DND-41 (cell line): ENCODE data around the gene FKRP.

ENCODE experiments used
- ATAC-seq: fragments of 200-7000 bp; cut with Tn5 transposase; 3 replicates; pipeline ENCODE4 v1.9.1; 2021; ENCODE audit warnings: low read depth; ENCODE audit not compliant: insufficient read depth
- DNase-seq: peaks from one replicate; pipeline ENCODE4 v3.0.0-alpha.2; 2020
- H2AFZ ChIP-seq: 2 replicates; pipeline ENCODE4 v1.6.0; 2012; ENCODE audit warnings: low read depth, low read length
- H3K27ac ChIP-seq: 2 replicates; pipeline ENCODE4 v1.5.1; 2012; ENCODE audit warnings: low read length, inconsistent platforms
- H3K27me3 ChIP-seq: fragments of 200-600 bp; sonication (generic); 2 replicates; pipeline ENCODE4 v1.6.0; 2012; ENCODE audit warnings: low read length, mild to moderate bottlenecking, inconsistent platforms; ENCODE audit not compliant: insufficient read depth, poor library complexity
- H3K36me3 ChIP-seq: 2 replicates; pipeline ENCODE4 v1.5.1; 2012; ENCODE audit warnings: low read length, inconsistent platforms; ENCODE audit not compliant: insufficient read depth
- H3K4me1 ChIP-seq: 2 replicates; pipeline ENCODE4 v1.5.1; 2012; ENCODE audit warnings: mild to moderate bottlenecking, low read length; ENCODE audit not compliant: insufficient read depth
- H3K4me2 ChIP-seq: 2 replicates; pipeline ENCODE4 v1.6.0; 2012; ENCODE audit warnings: mild to moderate bottlenecking, moderate library complexity, low read length, inconsistent platforms; ENCODE audit not compliant: insufficient read depth
- H3K4me3 ChIP-seq, 2 experiments: fragments of 200-600 bp in 1 of 2; shearing (Covaris generic) in 1 of 2; 2 replicates each; pipeline ENCODE4 v1.5.1; 2012 to 2016; ENCODE audit warnings: inconsistent platforms in 2 of 2, low read length in 2 of 2, mild to moderate bottlenecking in 2 of 2, low read depth in 1 of 2, moderate library complexity in 1 of 2
- H3K79me2 ChIP-seq: 2 replicates; pipeline ENCODE4 v1.6.0; 2012; ENCODE audit warnings: low read length, inconsistent platforms; ENCODE audit not compliant: insufficient read depth
- H3K9ac ChIP-seq: 2 replicates; pipeline ENCODE4 v1.6.0; 2012; ENCODE audit warnings: low read depth, mild to moderate bottlenecking, inconsistent platforms, low read length, moderate library complexity
- H3K9me3 ChIP-seq: 2 replicates; pipeline ENCODE4 v1.5.1; 2012; ENCODE audit warnings: low read length, moderate library complexity, mild to moderate bottlenecking, inconsistent platforms; ENCODE audit not compliant: insufficient read depth, severe bottlenecking
- H4K20me1 ChIP-seq: 2 replicates; pipeline ENCODE4 v1.6.0; 2012; ENCODE audit warnings: low read length; ENCODE audit not compliant: insufficient read depth
- EZH2 ChIP-seq: IDR thresholded peaks from 3 replicates; pipeline ENCODE4 v1.6.1; 2012; ENCODE audit warnings: borderline replicate concordance, low read depth, mild to moderate bottlenecking, moderate library complexity, low read length, inconsistent platforms; ENCODE audit not compliant: severe bottlenecking
- TF ChIP-seq, protein P1 (sequence below): IDR thresholded peaks from 2 replicates; pipeline ENCODE4 v1.5.1; 2012; ENCODE audit warnings: borderline replicate concordance, low read length, moderate library complexity, mild to moderate bottlenecking; ENCODE audit not compliant: poor library complexity, severe bottlenecking; ENCODE audit errors: extremely low read depth

Gene FKRP

GRCh38 chr19:46723023-46723461, 22.8 kb upstream of the FKRP start:
- H3K79me2 ChIP-seq: peaks cover 13% of the 10 kb centered on the region
- ATAC-seq: no peak
- no peaks in the 10 kb centered on the region for H3K27me3 ChIP-seq
- TF ChIP-seq, protein P1, sequence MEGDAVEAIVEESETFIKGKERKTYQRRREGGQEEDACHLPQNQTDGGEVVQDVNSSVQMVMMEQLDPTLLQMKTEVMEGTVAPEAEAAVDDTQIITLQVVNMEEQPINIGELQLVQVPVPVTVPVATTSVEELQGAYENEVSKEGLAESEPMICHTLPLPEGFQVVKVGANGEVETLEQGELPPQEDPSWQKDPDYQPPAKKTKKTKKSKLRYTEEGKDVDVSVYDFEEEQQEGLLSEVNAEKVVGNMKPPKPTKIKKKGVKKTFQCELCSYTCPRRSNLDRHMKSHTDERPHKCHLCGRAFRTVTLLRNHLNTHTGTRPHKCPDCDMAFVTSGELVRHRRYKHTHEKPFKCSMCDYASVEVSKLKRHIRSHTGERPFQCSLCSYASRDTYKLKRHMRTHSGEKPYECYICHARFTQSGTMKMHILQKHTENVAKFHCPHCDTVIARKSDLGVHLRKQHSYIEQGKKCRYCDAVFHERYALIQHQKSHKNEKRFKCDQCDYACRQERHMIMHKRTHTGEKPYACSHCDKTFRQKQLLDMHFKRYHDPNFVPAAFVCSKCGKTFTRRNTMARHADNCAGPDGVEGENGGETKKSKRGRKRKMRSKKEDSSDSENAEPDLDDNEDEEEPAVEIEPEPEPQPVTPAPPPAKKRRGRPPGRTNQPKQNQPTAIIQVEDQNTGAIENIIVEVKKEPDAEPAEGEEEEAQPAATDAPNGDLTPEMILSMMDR: no peak
- no peak for TF ChIP-seq EZH2
- DNase-seq: no peak
- peaks cover 78% of the 10 kb centered on the region for H4K20me1 ChIP-seq
- H3K36me3 ChIP-seq: peaks cover 91% of the 10 kb centered on the region
- H3K4me1 ChIP-seq: peaks cover 28% of the 10 kb centered on the region
- H3K9ac ChIP-seq: no peak overlapping the region; the same call in 1 of the 2 replicates
- no peaks in the 10 kb centered on the region for H3K9me3 ChIP-seq
- H2AFZ ChIP-seq: no peak overlapping the region
- no peak overlapping the region for H3K4me3 ChIP-seq
- no peak overlapping the region for H3K4me2 ChIP-seq
- no peak overlapping the region for H3K27ac ChIP-seq

DNA sequence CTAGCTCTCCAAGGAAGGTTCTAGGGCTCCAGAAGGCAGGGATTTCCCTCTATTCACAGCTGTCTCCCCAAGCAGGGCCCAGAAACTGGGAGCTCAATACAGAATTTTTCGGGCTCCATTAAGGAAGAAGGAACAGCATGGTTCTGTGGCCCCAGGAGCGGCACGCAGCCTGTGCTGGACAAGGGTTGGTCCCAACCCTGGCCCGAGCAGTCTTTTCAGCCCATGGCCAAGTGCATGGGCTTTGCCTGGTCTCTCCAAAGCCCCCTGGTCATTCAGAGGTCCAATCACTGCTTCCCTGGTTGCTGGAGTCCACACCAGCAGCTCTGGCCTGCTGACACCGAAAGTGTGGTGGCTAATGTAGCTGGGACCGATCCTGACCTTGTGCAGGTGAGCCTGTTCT, 22.4 kb upstream of the FKRP start:
- no peaks in the 10 kb centered on the region for H3K27me3 ChIP-seq
- TF ChIP-seq, protein P1: no peak
- no peak for TF ChIP-seq EZH2
- 0 out of 2 replicates have a peak overlapping the region, but pooled peaks have one; percentile 6 for H3K27ac ChIP-seq
- no peak for ATAC-seq
- H2AFZ ChIP-seq: no peak overlapping the region
- H3K4me2 ChIP-seq: no peak overlapping the region
- no peak overlapping the region; the same call in 1 of the 2 replicates for H3K9ac ChIP-seq
- H3K36me3 ChIP-seq: peaks cover 96% of the 10 kb centered on the region
- no peaks in the 10 kb centered on the region for H3K9me3 ChIP-seq
- H3K4me1 ChIP-seq: peaks cover 24% of the 10 kb centered on the region
- H4K20me1 ChIP-seq: peaks cover 82% of the 10 kb centered on the region
- H3K4me3 ChIP-seq: no peak overlapping the region
- peaks cover 17% of the 10 kb centered on the region for H3K79me2 ChIP-seq
- DNase-seq: no peak

GRCh38 chr19:46724468-46724867, 21.4 kb upstream of the FKRP start:
- TF ChIP-seq EZH2: no peak
- TF ChIP-seq, protein P1: no peak

More at GRCh38 chr19:46724468-46724867, 21.4 kb upstream of the FKRP start:
- peaks cover 82% of the 10 kb centered on the region for H4K20me1 ChIP-seq
- ATAC-seq: no peak
- peaks cover 100% of the 10 kb centered on the region for H3K36me3 ChIP-seq
- peaks cover 14% of the 10 kb centered on the region for H3K4me1 ChIP-seq
- no peak overlapping the region for H3K27ac ChIP-seq
- no peak overlapping the region for H3K4me3 ChIP-seq
- H3K4me2 ChIP-seq: no peak overlapping the region
- H3K9me3 ChIP-seq: no peaks in the 10 kb centered on the region
- peaks cover 26% of the 10 kb centered on the region for H3K79me2 ChIP-seq
- DNase-seq: no peak
- no peak overlapping the region for H2AFZ ChIP-seq
- no peak overlapping the region for H3K9ac ChIP-seq
- H3K27me3 ChIP-seq: no peaks in the 10 kb centered on the region
